Tibial artery (tissue), 4 donors: ENCODE measurements around the gene ATP11A.

Experiments used
- DNase-seq, 2 donors: peaks; one replicate each; pipeline ENCODE4 v3.0.0-alpha.2; 2019
- H3K27ac ChIP-seq, 2 donors: fragments of 200-600 bp; sonication (generic) in 1 of 2; 1 replicate in 1 of 2; 2 replicates in 1 of 2; pipeline ENCODE4 v1.5.1; 2018 to 2019; ENCODE audit warnings: mild to moderate bottlenecking in 1 of 2
- H3K27me3 ChIP-seq, 2 donors: fragments of 200-600 bp; sonication (generic) in 1 of 2; one replicate each; pipeline versions ENCODE4 v1.5.1 to v1.6.0; 2016 to 2019
- H3K36me3 ChIP-seq, 3 donors: fragments of 200-600 bp; sonication (generic) in 2 of 3; one replicate each; pipeline ENCODE4 v1.5.1; 2016 to 2019; ENCODE audit warnings: mild to moderate bottlenecking in 2 of 3
- H3K4me1 ChIP-seq, 4 donors: fragments of 200-600 bp; sonication (generic) in 2 of 4; 1 replicate in 3 of 4; 2 replicates in 1 of 4; pipeline ENCODE4 v1.5.1; 2016 to 2019
- H3K4me3 ChIP-seq, 2 donors: fragments of 200-600 bp; sonication (generic) in 1 of 2; 1 replicate in 1 of 2; 2 replicates in 1 of 2; pipeline ENCODE4 v1.5.1; 2018 to 2019; ENCODE audit warnings: mild to moderate bottlenecking in 2 of 2
- H3K9me3 ChIP-seq, 3 donors: fragments of 200-600 bp; sonication (generic) in 1 of 3; one replicate each; pipeline ENCODE4 v1.5.1; 2016 to 2019
- CTCF ChIP-seq, 2 experiments: fragments of 200-600 bp in 1 of 2; fragments of 450-650 bp in 1 of 2; IDR thresholded peaks; one replicate each; pipeline ENCODE4 v1.5.1; 2017 to 2019; ENCODE audit warnings: antibody characterized with exemption in 2 of 2, mild to moderate bottlenecking in 1 of 2, moderate library complexity in 1 of 2
- intact Hi-C: fragments of 100-400 bp; cut with DNase I; formaldehyde crosslinking; loops from one replicate; pipeline ENCODE4 v1.15.0; 2023; ENCODE audit warnings: low total_unique reads

ATP11A gene

GRCh38 chr13:112926993-112927392 is 237.2 kb downstream of the ATP11A start:
- peaks cover 0 to 49% of the 10 kb centered on the region in 2 donors for H3K27me3 ChIP-seq
- H3K27ac ChIP-seq, result no peak overlapping the region
- no peak overlapping the region for H3K4me3 ChIP-seq
- intact Hi-C loops, result no loop called here
- no peak for TF ChIP-seq CTCF (IDR thresholded peaks at IDR 0.05)
- no peaks in the 10 kb centered on the region for H3K4me1 ChIP-seq
- no peak for DNase-seq
- H3K9me3 ChIP-seq, result no peaks in the 10 kb centered on the region
- H3K36me3 ChIP-seq, result no peaks in the 10 kb centered on the region

- no peak for DNase-seq
- intact Hi-C loops, result no loop called here
- H3K4me1 ChIP-seq, result no peaks in the 10 kb centered on the region
- peaks cover 0 to 60% of the 10 kb centered on the region in 2 donors for H3K27me3 ChIP-seq
- H3K36me3 ChIP-seq, result no peaks in the 10 kb centered on the region
- TF ChIP-seq CTCF (IDR thresholded peaks at IDR 0.05), result no peak
- no peaks in the 10 kb centered on the region for H3K9me3 ChIP-seq
- H3K4me3 ChIP-seq, result no peak overlapping the region
- no peak overlapping the region for H3K27ac ChIP-seq
Observed at GRCh38 chr13:112928020-112928971, 238.5 kb downstream of the ATP11A start.

- Histone ChIP-seq H3K4me3 (no peak overlapping the region), H3K27me3 (peaks cover 0 to 57% of the 10 kb centered on the region in 2 donors), H3K36me3 (no peaks in the 10 kb centered on the region), H3K9me3 (no peaks in the 10 kb centered on the region), H3K4me1 (no peaks in the 10 kb centered on the region), H3K27ac (no peak overlapping the region)
- no peak for TF ChIP-seq CTCF (IDR thresholded peaks at IDR 0.05)
- intact Hi-C loops, result no loop called here
- no peak for DNase-seq
Observed at GRCh38 chr13:112928972-112929782, 239.3 kb downstream of the ATP11A start.

- Histone ChIP-seq H3K9me3 (no peaks in the 10 kb centered on the region), H3K27ac (no peak overlapping the region), H3K27me3 (peaks cover 0 to 61% of the 10 kb centered on the region in 2 donors), H3K4me1 (no peaks in the 10 kb centered on the region), H3K4me3 (no peak overlapping the region), H3K36me3 (no peaks in the 10 kb centered on the region)
- intact Hi-C loops, result no loop called here
- TF ChIP-seq CTCF (IDR thresholded peaks at IDR 0.05), result no peak
- DNase-seq, result no peak
Observed at GRCh38 chr13:112929783-112930055, 239.9 kb downstream of the ATP11A start.

- peaks cover 0 to 65% of the 10 kb centered on the region in 2 donors for H3K27me3 ChIP-seq
- H3K4me1 ChIP-seq, result no peaks in the 10 kb centered on the region
- no peak for TF ChIP-seq CTCF (IDR thresholded peaks at IDR 0.05)
- H3K36me3 ChIP-seq, result no peaks in the 10 kb centered on the region
- no peaks in the 10 kb centered on the region for H3K9me3 ChIP-seq
- H3K27ac ChIP-seq, result no peak overlapping the region
- H3K4me3 ChIP-seq, result no peak overlapping the region
- no peak for DNase-seq
- intact Hi-C loops, result no loop called here
Observed at GRCh38 chr13:112930192-112930591, 240.4 kb downstream of the ATP11A start.
